ENCODE results near the gene CPNE9. TPM values are rescaled to one million over a fixed set of nuclear protein-coding genes. Genes with fewer than 3 reads are reported as not detected.
A peak's percentile ranks its signal among the peaks of the same experiment; 100 is the strongest.

Gene CPNE9
- total and polyA plus RNA-seq, 2 of the 8 experiments (the other 6 are each of a cell fraction or from before 2014, with no cell fraction given): 4.8 to 6.0 TPM

- no peak overlapping the region for H2BK120ac ChIP-seq (replicated peaks; ENCODE audit: low read depth, low read length)
- H2AFZ ChIP-seq (ENCODE audit: low read length): no peak overlapping the region
- DNase-seq (ENCODE audit: low read depth in 1 of 2, low spot score in 2 of 2) (no peak), FAIRE-seq (no peak)
- H3K4me1 ChIP-seq (replicated peaks in 1 of 4; ENCODE audit: control insufficient read depth in 3 of 4, insufficient read depth in 4 of 4, low read length in 3 of 4): no peaks in the 10 kb centered on the region
- no peak overlapping the region for H2BK15ac ChIP-seq (ENCODE audit: low read length)
- H3K56ac ChIP-seq (replicated peaks; ENCODE audit: insufficient read length, low read depth, low read length): no peak overlapping the region
- H4K91ac ChIP-seq (replicated peaks; ENCODE audit: insufficient read length, low read length): no peak overlapping the region
- no peak overlapping the region for H3K27ac ChIP-seq (ENCODE audit: low read depth, low read length)
- H2BK20ac ChIP-seq (ENCODE audit: low read length): no peak overlapping the region
- no peaks in the 10 kb centered on the region for H3K79me1 ChIP-seq (ENCODE audit: low read depth, low read length)
- no peak overlapping the region for H2AK5ac ChIP-seq (ENCODE audit: low read depth, low read length)
- peaks cover 8 to 27% (median 14%) of the 10 kb centered on the region in 4 experiments; a peak in 6 of 8 replicates for H3K36me3 ChIP-seq (ENCODE audit: control insufficient read depth in 2 of 4, insufficient read depth in 4 of 4, low read length in 3 of 4)
- H2BK12ac ChIP-seq (ENCODE audit: low read depth, low read length): 0 out of 2 replicates have a peak overlapping the region, but pooled peaks have one; percentile 9
- ChIA-PET CTCF (ENCODE audit: partially characterized antibody) (interaction anchor here (1.1 to 6.9 kb wide), 4 partner anchors 10 to 188 kb away, joined by 5 to 48 read pairs (median 11); no protein-coding TSS in a partner anchor), POLR2A (ENCODE audit: partially characterized antibody) (interaction anchor here (0.6 to 2.4 kb wide), 3 partner anchors 8 to 453 kb away, joined by 3 to 9 read pairs (median 4); no protein-coding TSS in a partner anchor)
- no peaks in the 10 kb centered on the region for H3K9me3 ChIP-seq (ENCODE audit: insufficient read depth in 2 of 2, low read depth in 1 of 2, low read length in 1 of 2)
- no peak overlapping the region for H4K5ac ChIP-seq (ENCODE audit: insufficient read length, low read depth, low read length)
- no peak overlapping the region for H3K4me2 ChIP-seq (ENCODE audit: insufficient read depth in 1 of 2, low read depth in 2 of 2, low read length in 2 of 2)
- H3K4me3 ChIP-seq (ENCODE audit: extremely low read depth in 1 of 4, insufficient read depth in 2 of 4, low read depth in 3 of 4, low read length in 4 of 4): no peak overlapping the region
- H3K23ac ChIP-seq (ENCODE audit: insufficient read length): no peak overlapping the region
- H3K4ac ChIP-seq (replicated peaks; ENCODE audit: insufficient read length, low read depth, low read length): no peak overlapping the region
- no peak overlapping the region for H4K8ac ChIP-seq (ENCODE audit: extremely low read depth, insufficient read depth, low read length)
- peaks cover 0 to 2% of the 10 kb centered on the region in 2 experiments for H4K20me1 ChIP-seq (replicated peaks in 1 of 2; ENCODE audit: control insufficient read depth in 1 of 2, insufficient read depth in 2 of 2, low read length in 2 of 2)
- H3K18ac ChIP-seq (ENCODE audit: extremely low read depth, low read length): no peak overlapping the region
- 85% methylated on average over 15 of the region's 15 CpGs; no CpG with 5 or more reads in 1 of the 2 experiments for WGBS, 2 experiments (ENCODE audit: extremely low coverage in 1 of 2, insufficient coverage in 1 of 2, insufficient read length in 1 of 2, insufficient replicate concordance in 2 of 2, low coverage in 1 of 2, low lambda C conversion rate in 2 of 2, missing lambda C conversion rate in 1 of 2)
- H3K9ac ChIP-seq (replicated peaks in 1 of 4; ENCODE audit: extremely low read depth in 1 of 4, low read depth in 3 of 4, low read length in 3 of 4): no peak overlapping the region
- no peaks in the 10 kb centered on the region for H3K23me2 ChIP-seq (ENCODE audit: low read depth, low read length)
- H2BK5ac ChIP-seq (ENCODE audit: low read depth, low read length): no peak overlapping the region
- H3K14ac ChIP-seq (ENCODE audit: insufficient read length): no peak overlapping the region
- H3K27me3 ChIP-seq (replicated peaks in 1 of 4; ENCODE audit: control insufficient read depth in 3 of 4, extremely low read depth in 1 of 4, insufficient read depth in 3 of 4, low read length in 3 of 4): no peaks in the 10 kb centered on the region
- no peak for TF ChIP-seq KDM1A (IDR thresholded peaks at IDR 0.05; ENCODE audit: borderline replicate concordance, low read length)
- no peak for TF ChIP-seq TEAD4 (IDR thresholded peaks at IDR 0.05; ENCODE audit: low read depth, low read length)
- TF ChIP-seq SIX5 (IDR thresholded peaks at IDR 0.05; ENCODE audit: low read depth, low read length): no peak
- no peak for TF ChIP-seq SIRT6 (IDR thresholded peaks at IDR 0.05; ENCODE audit: low read length)
- TF ChIP-seq CHD1 (IDR thresholded peaks at IDR 0.05; ENCODE audit: low read depth, low read length): no peak
- TF ChIP-seq YY1 (IDR thresholded peaks at IDR 0.05; ENCODE audit: low read depth, low read length): no peak
- TF ChIP-seq RBBP5 (IDR thresholded peaks at IDR 0.05; ENCODE audit: borderline replicate concordance, low read depth, low read length): no peak
- no peak for TF ChIP-seq SRF (IDR thresholded peaks at IDR 0.05; ENCODE audit: low read depth, low read length)
- TF ChIP-seq RNF2 (IDR thresholded peaks at IDR 0.05; ENCODE audit: borderline replicate concordance, low read depth, low read length, missing control alignments, poor library complexity, severe bottlenecking): no peak
- no peak for TF ChIP-seq RFX5 (IDR thresholded peaks at IDR 0.05; ENCODE audit: borderline replicate concordance, low read depth, low read length)
- no peaks in the 10 kb centered on the region for H3K79me2 ChIP-seq (ENCODE audit: control insufficient read depth in 1 of 2, insufficient read depth in 2 of 2, low read length in 2 of 2)
Observed at GRCh38 chr3:9690451-9691450, 12.9 kb upstream of the CPNE9 start.
